B cell (primary cell): ENCODE results near the gene CDKAL1. TPM values are rescaled to one million over a fixed set of nuclear protein-coding genes. Genes with fewer than 3 reads are reported as not detected.

Source experiments
- ATAC-seq: fragments of 200-7000 bp; cut with Tn5 transposase; one replicate; pipeline ENCODE4 v1.10.0; 2021; ENCODE audit warnings: low read depth, mild to moderate bottlenecking, moderate number of reproducible peaks, moderate library complexity
- CTCF ChIA-PET: fragments of 350-600 bp; sonication (Branson Sonifier 250); formaldehyde crosslinking; loops from one replicate; lab custom pipeline; 2021; ENCODE audit warnings: antibody characterized with exemption, inconsistent platforms; lab: Charles Lee
- POLR2A ChIA-PET: fragments of 350-600 bp; sonication (Branson Sonifier 250); formaldehyde crosslinking; loops from one replicate; lab custom pipeline; 2021; ENCODE audit warnings: antibody characterized with exemption; lab: Charles Lee
- DNase-seq: peaks from one replicate; pipeline ENCODE4 v3.0.0; 2013
- H2AFZ ChIP-seq: 2 replicates; pipeline ENCODE4 v1.6.1; 2012; ENCODE audit warnings: mild to moderate bottlenecking, low read depth, low read length; ENCODE audit not compliant: insufficient read depth, poor library complexity, severe bottlenecking
- H3K27ac ChIP-seq, 2 donors: 1 replicate in 1 of 2; 2 replicates in 1 of 2; pipeline ENCODE4 v1.5.1; 2012 to 2013; ENCODE audit warnings: low read length in 2 of 2, mild to moderate bottlenecking in 2 of 2, moderate library complexity in 1 of 2
- H3K27me3 ChIP-seq, 4 experiments: fragments of 200-600 bp in 1 of 4; sonication (generic) in 1 of 4; replicated peaks in 1 of 4; 1 replicate in 2 of 4; 2 replicates in 2 of 4; pipeline versions ENCODE4 v1.6.1 to v1.7.0; 2013 to 2016; ENCODE audit warnings: low read length in 3 of 4, mild to moderate bottlenecking in 2 of 4, mixed read lengths in 1 of 4, moderate library complexity in 1 of 4; ENCODE audit not compliant: insufficient read depth in 4 of 4, control insufficient read depth in 3 of 4; ENCODE audit errors: control extremely low read depth in 1 of 4
- H3K36me3 ChIP-seq, 2 experiments: replicated peaks in 1 of 2; 1 replicate in 1 of 2; 2 replicates in 1 of 2; pipeline versions ENCODE4 v1.6.1 to v1.7.1; 2013; ENCODE audit warnings: low read length in 1 of 2; ENCODE audit not compliant: insufficient read depth in 2 of 2, control insufficient read depth in 1 of 2; ENCODE audit errors: control extremely low read depth in 1 of 2, extremely low read depth in 1 of 2
- H3K4me1 ChIP-seq, 2 donors: fragments of 200-600 bp in 1 of 2; sonication (generic) in 1 of 2; 1 replicate in 1 of 2; 2 replicates in 1 of 2; pipeline versions ENCODE4 v1.5.1 to v1.6.1; 2013 to 2017; ENCODE audit warnings: low read length in 2 of 2; ENCODE audit not compliant: control insufficient read depth in 2 of 2, insufficient read depth in 2 of 2
- H3K4me2 ChIP-seq: replicated peaks from 2 replicates; pipeline ENCODE3; 2012; ENCODE audit warnings: mild to moderate bottlenecking, low read depth, low read length; ENCODE audit not compliant: poor library complexity, severe bottlenecking
- H3K4me3 ChIP-seq, 5 experiments: fragments of 200-600 bp in 1 of 5; sonication (generic) in 1 of 5; 1 replicate in 3 of 5; 2 replicates in 2 of 5; pipeline versions ENCODE4 v1.5.1 to v1.7.0; 2011 to 2016; ENCODE audit warnings: low read length in 4 of 5, mild to moderate bottlenecking in 4 of 5, low read depth in 2 of 5, control low read depth in 1 of 5, moderate library complexity in 1 of 5; ENCODE audit not compliant: insufficient read depth in 1 of 5; ENCODE audit errors: control extremely low read depth in 1 of 5, extremely low read depth in 1 of 5
- H3K79me2 ChIP-seq: fragments of 200-600 bp; sonication (generic); one replicate; pipeline ENCODE4 v1.6.0; 2016; ENCODE audit warnings: low read length; ENCODE audit not compliant: control insufficient read depth, insufficient read depth
- H3K9ac ChIP-seq: fragments of 200-600 bp; sonication (generic); 2 replicates; pipeline ENCODE4 v1.6.1; 2017; ENCODE audit warnings: mild to moderate bottlenecking, low read length, moderate library complexity
- H3K9me3 ChIP-seq, 3 donors: one replicate each; pipeline versions ENCODE4 v1.6.1 to v1.7.1; 2013; ENCODE audit warnings: low read length in 2 of 3; ENCODE audit not compliant: control insufficient read depth in 2 of 3, insufficient read depth in 1 of 3; ENCODE audit errors: control extremely low read depth in 1 of 3
- H4K20me1 ChIP-seq: 2 replicates; pipeline ENCODE4 v1.6.0; 2012; ENCODE audit warnings: mild to moderate bottlenecking, low read length; ENCODE audit not compliant: insufficient read depth, control insufficient read depth, poor library complexity, severe bottlenecking
- H3K27ac Mint-ChIP-seq: one replicate; pipeline ENCODE4 v1.8.0; 2021; ENCODE audit warnings: mixed read lengths
- H3K27me3 Mint-ChIP-seq: one replicate; pipeline ENCODE4 v1.8.0; 2021; ENCODE audit warnings: mixed read lengths
- H3K4me1 Mint-ChIP-seq: one replicate; pipeline ENCODE4 v1.8.0; 2021; ENCODE audit warnings: mixed read lengths
- H3K4me3 Mint-ChIP-seq: one replicate; pipeline ENCODE4 v1.8.0; 2021; ENCODE audit warnings: mixed read lengths
- H3K9me3 Mint-ChIP-seq: one replicate; pipeline ENCODE4 v1.8.0; 2022; ENCODE audit warnings: mixed read lengths; ENCODE audit not compliant: insufficient read depth
- CTCF ChIP-seq: fragments of 200-600 bp; IDR thresholded peaks from one replicate; pipeline ENCODE4 v1.8.0; 2022; ENCODE audit warnings: antibody characterized with exemption, mild to moderate bottlenecking
- EZH2 ChIP-seq: IDR thresholded peaks from 2 replicates; pipeline ENCODE4 v1.6.1; 2012; ENCODE audit warnings: borderline replicate concordance, low read depth, mild to moderate bottlenecking, moderate library complexity, low read length; ENCODE audit not compliant: insufficient read depth, poor library complexity, severe bottlenecking
- whole genome bisulfite sequencing: methylation state at CpG from one replicate; pipeline ENCODE4 v1.1.5; 2013; ENCODE audit warnings: missing lambda C conversion rate; ENCODE audit not compliant: insufficient coverage; 5-methylcytosine and 5-hydroxymethylcytosine counted together
- intact Hi-C: fragments of 100-400 bp; cut with micrococcal nuclease; formaldehyde crosslinking; loops from one replicate; pipeline ENCODE4 v1.10.0; 2022
- polyA plus RNA-seq: library from polyadenylated mRNA; depleted of rRNA; stranded (reverse); fragments of >200 nt; gene quantifications from 2 replicates; pipeline ENCODE4 v1.2.3, GENCODE V29; 2012
- total RNA-seq, 2 donors: library from RNA; stranded (reverse); fragments of 120-200 nt in 1 of 2; gene quantifications; 1 replicate in 1 of 2; 2 replicates in 1 of 2; pipeline versions ENCODE4 v1.2.3 to v1.2.4, GENCODE V29; 2013 to 2022

The CDKAL1 gene
- total and polyA plus RNA-seq, 2 donors (not counting 1 experiment from before 2014, with no cell fraction given) = 6.1 to 33.3 TPM

GRCh38 chr6:20918868-20919267 lies 384.6 kb downstream of the CDKAL1 start:
- ATAC-seq (no peak), DNase-seq (no peak)
- no peaks in the 10 kb centered on the region for H3K36me3 ChIP-seq
- no peaks in the 10 kb centered on the region for H3K27me3 ChIP-seq
- peaks cover 0 to 9% (median 7%) of the 10 kb centered on the region in 3 donors for H3K9me3 ChIP-seq
- H3K4me3 ChIP-seq = no peak overlapping the region
- H3K27me3 Mint-ChIP-seq = no peaks in the 10 kb centered on the region
- peaks cover 4% of the 10 kb centered on the region for H3K9me3 Mint-ChIP-seq
- no peaks in the 10 kb centered on the region for H3K79me2 ChIP-seq
- no peak overlapping the region for H3K9ac ChIP-seq
- H3K4me3 Mint-ChIP-seq = no peak overlapping the region
- intact Hi-C loops = no loop called here
- peaks cover 2% of the 10 kb centered on the region for H3K4me1 Mint-ChIP-seq
- H3K4me2 ChIP-seq = no peak overlapping the region
- H3K27ac ChIP-seq = no peak overlapping the region
- WGBS = no CpG with 5 or more reads among the region's 2 CpGs
- H3K4me1 ChIP-seq = no peaks in the 10 kb centered on the region
- no peak overlapping the region for H3K27ac Mint-ChIP-seq
- no peak overlapping the region for H2AFZ ChIP-seq
- ChIA-PET POLR2A (no interaction called here), CTCF (no interaction called here)
- H4K20me1 ChIP-seq = no peaks in the 10 kb centered on the region
- no peak for TF ChIP-seq EZH2
- no peak for TF ChIP-seq CTCF

GRCh38 chr6:20919677-20920385 lies 385.6 kb downstream of the CDKAL1 start:
- Histone ChIP-seq H3K27ac (no peak overlapping the region), H3K4me3 (no peak overlapping the region), H3K27me3 (no peaks in the 10 kb centered on the region), H3K9ac (no peak overlapping the region), H2AFZ (no peak overlapping the region), H3K36me3 (no peaks in the 10 kb centered on the region), H3K4me1 (no peaks in the 10 kb centered on the region), H3K79me2 (no peaks in the 10 kb centered on the region), H3K9me3 (peaks cover 0 to 9% (median 3%) of the 10 kb centered on the region in 3 donors), H4K20me1 (no peaks in the 10 kb centered on the region), H3K4me2 (no peak overlapping the region)
- CTCF ChIA-PET = no interaction called here
- POLR2A ChIA-PET = no interaction called here
- no peaks in the 10 kb centered on the region for H3K27me3 Mint-ChIP-seq
- H3K27ac Mint-ChIP-seq = no peak overlapping the region
- H3K4me3 Mint-ChIP-seq = no peak overlapping the region
- peaks cover 6% of the 10 kb centered on the region for H3K4me1 Mint-ChIP-seq
- intact Hi-C loops = no loop called here
- peaks cover 4% of the 10 kb centered on the region for H3K9me3 Mint-ChIP-seq
- 69% methylated on average over 3 of the region's 4 CpGs for WGBS
- no peak for ATAC-seq
- TF ChIP-seq EZH2 = no peak
- no peak for TF ChIP-seq CTCF
- no peak for DNase-seq
